RKO (cell line): ENCODE data around the gene ARHGAP22.
"Not testable (repeated sequence)": the region's sequence is repeated elsewhere in the genome, so short reads cannot be mapped to it uniquely, and the experiment has no call there.

Source experiments
- DNase-seq: peaks from one replicate; pipeline ENCODE4 v3.0.0-alpha.2; 2016; ENCODE audit warnings: low spot score

Gene ARHGAP22

DNA sequence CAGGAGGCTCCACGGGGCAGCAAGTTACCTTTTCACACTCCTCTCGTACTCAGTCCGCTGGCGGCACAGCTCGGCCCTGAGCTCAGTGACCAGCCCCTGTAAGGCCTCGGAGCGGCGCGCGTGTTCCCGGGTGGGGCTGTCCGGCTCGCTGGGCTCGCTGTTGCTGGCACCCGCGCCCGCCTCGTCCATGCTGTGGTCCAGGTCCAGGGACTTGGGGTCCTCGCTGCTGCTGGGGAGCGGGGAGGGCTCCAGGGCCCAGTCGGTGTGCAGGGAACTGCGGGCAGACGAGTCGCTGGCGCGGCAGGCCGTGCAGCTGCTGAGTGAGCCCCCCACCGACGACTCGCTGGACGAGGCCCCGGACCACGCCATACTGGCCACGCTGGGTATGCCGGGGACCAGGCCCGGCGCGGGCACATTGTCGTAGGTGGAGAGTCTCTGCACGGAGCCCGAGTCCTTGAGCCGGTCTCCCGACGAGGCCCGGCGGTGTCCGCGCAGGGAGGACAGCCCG lies 154.6 kb downstream of the ARHGAP22 start:
- no peak for DNase-seq

DNA sequence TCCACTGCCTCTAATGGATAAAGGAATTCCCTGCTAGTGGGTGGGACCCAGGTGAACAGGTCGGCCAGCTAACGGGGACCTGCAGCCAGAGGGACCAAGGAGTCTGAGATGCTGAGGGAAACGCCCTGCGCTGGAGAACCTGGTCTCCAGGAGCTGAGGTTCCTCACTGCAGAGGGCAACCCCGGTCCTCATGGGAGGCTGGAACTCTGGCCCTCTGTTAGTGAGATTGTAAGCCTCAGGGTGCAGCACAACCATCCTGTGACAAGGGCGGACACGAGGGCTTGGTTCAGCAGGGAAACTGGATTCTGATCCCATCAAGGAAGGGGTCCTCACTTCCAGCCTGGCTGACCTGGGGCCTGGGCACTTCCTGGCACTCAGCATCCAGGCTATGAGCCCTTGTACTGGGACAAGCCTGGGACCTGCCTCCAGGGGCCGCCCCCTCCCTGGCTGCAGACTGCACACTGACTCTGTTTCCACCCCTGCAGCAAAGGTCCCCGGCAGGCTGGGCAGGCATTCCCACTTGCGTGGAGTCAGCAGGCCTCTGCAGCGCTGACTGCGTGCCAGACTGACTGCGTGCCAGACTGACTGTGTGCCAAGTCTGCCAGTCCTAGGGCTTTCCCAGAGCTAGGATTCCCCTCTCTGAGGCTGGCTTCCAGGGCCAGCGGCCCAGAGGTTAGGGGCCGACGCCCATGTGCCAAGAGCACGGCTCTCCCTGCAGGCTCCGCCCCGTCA lies 155.2 kb downstream of the ARHGAP22 start:
- no peak for DNase-seq

DNA sequence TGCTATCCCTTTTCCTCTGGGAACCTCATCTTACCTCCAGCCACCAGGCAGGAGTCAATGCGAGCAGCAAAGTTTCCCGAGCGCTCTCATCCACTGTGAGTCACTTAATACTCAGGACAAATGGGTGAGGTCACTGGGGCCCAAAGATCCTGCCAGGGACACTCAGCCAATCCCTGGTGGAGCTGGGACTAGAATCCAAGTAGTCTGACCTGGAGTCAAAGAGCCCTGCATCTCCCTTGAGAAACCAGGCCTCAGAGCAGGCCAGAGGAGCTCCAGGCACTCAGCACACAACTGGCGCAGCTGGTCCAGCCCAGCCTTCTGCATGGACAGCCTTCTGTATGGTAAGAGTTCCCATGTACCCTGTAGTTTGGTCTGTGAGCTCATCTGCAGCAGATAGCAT lies 156.1 kb downstream of the ARHGAP22 start:
- DNase-seq = peak; percentile 89

DNA sequence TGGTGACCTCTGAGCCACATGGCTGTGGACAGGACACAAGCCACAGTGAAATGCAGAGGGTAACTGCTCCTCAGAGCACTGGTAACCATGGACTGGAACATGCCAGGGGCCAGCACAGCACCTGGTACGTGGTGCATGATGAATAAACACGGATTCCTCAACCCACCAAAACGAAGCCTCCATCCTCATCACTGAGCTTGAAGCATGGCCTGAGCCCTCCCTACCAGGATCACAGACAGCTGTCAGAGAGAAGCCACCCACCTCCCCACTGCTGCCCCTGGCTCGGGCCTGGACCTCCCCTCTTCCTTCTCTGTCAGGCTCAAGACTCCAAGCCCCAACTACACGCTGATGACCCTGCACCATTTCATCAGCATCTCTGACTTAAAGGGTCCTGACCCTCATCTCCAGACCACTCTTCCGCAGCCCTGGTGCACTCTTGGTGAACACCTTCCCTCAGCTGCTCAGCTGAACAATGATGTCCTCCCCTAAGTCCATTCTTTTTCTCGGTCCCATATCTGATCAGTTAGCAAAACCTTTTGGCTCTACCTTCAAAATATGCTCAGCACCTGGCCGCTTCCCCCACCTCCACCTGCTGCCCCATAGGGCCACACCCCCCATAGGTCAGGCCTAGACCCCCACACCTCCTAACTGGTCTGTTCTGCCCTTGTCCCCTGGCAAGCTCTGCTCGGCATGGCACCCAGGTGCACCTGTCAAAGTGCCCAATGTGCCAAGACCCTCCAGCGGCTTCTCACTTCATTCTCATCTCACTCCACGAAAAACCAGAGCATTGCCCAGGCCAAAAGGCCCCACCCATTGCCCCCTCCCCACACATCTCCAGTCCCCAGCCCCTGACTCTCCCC lies 157.3 kb downstream of the ARHGAP22 start:
- no peak for DNase-seq

- DNase-seq = no peak
Observed at GRCh38 chr10:48446785-48447184, 158.1 kb downstream of the ARHGAP22 start.

DNA sequence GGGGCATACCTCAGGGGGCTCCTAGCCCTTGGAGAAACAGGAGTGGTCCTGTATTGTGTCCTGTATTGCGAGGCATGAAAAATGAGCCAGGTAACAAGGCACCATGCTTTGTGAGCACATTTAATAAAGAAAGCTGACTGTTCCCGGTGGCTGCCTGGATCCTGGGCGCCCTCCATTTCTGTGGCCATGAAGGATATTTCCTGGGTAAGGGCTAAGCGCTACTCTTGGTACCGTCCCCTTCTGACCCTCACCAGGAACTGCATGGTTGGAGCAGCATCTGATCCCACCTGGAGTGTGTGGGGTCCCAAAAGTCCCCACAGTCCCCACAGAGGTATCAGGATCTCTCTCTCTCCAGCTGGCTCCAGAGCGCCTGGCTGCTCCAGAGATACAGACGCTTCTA lies 158.9 kb downstream of the ARHGAP22 start:
- DNase-seq = no peak

DNA sequence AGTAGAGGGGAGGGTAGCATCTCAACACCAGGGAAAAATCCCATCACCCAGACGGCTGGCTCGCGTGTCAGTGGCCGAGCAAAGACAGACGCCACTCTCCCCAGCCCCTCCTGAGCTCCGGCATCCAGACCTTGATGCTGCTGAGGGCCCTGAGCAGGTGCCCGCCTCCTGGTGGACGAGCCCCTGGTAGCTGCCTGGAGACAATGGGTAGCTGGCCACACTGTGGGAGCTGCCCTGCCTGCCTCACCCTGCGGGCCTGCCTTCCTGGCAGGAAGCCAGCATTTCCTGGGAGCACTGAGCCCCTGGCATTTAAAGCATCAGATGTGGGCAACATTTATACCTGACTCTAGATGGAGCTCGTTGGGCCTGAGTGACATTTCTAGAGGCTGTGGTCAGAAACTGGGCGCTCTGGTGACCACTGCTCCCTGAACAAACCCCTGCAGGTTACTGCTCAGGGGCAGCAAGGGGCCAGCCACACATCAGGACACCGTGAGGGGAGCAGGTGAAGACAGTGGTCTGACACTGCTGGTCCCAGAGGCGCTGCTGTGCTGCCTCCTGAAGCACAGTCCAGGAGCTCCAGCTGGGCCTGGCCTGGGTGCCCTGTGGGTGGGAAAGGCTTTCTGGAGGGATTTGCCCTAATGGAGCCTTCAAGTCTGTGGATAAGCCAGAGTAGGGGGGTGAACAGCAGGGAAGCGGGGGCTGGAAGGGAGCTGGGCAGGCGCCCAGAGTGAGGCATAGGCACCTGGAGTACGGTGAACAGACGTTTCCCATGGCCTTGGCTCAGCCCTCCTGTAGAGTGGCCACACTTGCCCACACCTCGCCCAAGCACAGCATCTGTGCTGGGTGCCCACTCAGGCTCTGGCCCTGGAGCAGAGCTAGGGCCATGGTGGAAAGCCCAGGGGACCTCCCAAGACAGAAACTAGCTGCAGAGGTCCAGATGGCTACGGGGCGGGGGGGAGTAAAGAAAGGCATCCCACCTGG lies 159.7 kb downstream of the ARHGAP22 start:
- no peak for DNase-seq

DNA sequence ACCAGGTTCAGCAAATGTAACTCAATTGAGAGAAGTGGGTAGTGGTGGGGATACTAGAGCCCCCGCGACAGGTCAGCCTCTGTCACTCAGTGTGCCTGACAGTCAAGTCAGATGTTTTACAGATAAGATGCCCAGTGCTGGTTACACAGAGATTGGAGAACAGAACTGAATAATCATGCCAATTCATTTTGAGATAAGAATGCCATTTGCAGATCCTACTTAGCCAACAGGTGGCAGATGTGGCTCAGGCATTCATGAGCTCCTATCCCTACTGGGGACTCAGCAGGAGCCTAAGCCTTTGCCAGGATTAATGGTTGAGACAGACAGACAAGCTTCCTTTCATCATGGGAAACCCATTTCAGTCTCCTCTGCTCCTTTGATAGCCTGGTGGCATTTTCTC lies 160.6 kb downstream of the ARHGAP22 start:
- peak; percentile 77 for DNase-seq

GRCh38 chr10:48442809-48443177 lies 162.1 kb downstream of the ARHGAP22 start:
- DNase-seq = no peak

DNA sequence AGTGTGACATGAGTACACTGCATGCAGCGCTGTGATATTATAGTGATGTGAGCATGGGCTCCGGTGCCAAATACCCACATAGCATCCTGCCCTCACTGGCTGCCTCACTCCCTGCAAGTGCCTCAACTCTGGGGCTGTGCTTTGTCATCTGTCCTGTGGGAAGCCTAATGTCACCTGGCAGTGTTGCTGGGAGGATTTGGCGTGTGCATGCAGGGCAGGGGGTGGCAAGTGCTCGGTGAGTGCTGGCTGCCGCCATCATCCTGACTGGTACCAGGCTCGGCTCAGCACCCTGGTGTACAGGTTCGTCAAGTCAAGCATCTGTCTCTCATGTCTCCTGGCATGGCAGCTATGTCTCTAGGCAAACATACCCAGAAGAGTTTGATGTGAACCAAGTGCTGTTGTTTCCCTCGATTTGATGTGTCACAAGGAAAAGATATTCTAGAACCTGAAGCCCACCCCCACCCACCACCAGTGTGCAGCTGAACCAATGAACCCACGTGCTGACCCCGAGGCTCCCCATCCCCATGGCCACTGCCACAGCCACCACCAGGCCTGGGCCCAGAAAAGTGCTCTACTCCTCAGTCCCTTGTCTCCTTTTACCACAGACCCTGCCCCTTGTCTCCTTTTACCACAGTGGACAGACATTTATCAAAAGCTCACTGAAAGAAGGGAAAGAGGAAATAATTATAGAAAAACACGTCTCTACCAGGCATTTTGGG lies 162.6 kb downstream of the ARHGAP22 start:
- DNase-seq = no peak

DNA sequence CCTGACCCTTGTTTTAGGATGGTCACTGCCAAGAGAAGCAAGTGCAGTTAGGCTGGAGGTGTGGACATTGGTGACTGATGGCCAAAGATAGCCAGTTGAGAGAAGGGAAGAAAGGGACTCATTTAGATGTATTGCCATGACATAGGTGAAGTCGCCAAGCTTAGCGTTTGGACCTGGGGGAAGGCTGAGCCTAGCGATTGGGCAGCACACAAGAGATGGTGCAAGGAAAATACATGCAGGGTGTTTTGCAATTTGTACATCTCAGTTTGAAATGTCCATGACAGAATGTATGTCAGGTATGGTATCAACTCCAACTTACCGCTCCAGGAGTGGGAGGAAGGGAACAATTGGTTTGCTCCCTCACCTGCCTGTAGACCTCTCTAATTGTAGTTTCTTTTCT lies 164.1 kb downstream of the ARHGAP22 start:
- DNase-seq = no peak

- no peak for DNase-seq
Observed at GRCh38 chr10:48439581-48440041, 165.3 kb downstream of the ARHGAP22 start.

GRCh38 chr10:48439031-48439430 lies 165.8 kb downstream of the ARHGAP22 start:
- no peak for DNase-seq

- no peak for DNase-seq
Observed at GRCh38 chr10:48437546-48437945, 167.3 kb downstream of the ARHGAP22 start.

GRCh38 chr10:48431871-48432270 lies 173.0 kb downstream of the ARHGAP22 start:
- no peak for DNase-seq

GRCh38 chr10:48430402-48430993 lies 174.4 kb downstream of the ARHGAP22 start:
- no peak for DNase-seq

- no peak for DNase-seq
Observed at GRCh38 chr10:48429309-48429708, 175.6 kb downstream of the ARHGAP22 start.

DNA sequence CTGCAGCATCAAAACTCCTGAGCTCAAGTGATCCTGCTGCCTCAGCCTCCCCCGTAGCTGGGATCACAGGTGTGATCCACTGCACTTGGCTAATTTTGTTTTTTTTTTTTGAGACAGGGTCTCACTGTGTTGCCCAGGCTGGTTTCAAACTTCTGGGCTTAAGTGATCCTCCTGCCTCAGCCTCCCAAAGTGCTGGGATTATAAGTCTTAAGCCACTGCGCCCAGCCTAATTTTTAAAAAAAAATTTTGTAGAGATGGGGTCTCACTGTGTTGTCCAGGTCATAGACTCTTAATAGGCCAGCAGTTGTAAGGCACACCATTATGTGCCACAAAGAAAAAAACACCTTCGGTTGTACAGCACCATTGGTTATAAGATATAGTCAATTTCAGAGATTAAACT lies 176.0 kb downstream of the ARHGAP22 start:
- no peak for DNase-seq

GRCh38 chr10:48423884-48424283 lies 181.0 kb downstream of the ARHGAP22 start:
- no peak for DNase-seq

- DNase-seq = not testable (repeated sequence)
Observed at GRCh38 chr10:48421862-48422261, 183.0 kb downstream of the ARHGAP22 start.

DNA sequence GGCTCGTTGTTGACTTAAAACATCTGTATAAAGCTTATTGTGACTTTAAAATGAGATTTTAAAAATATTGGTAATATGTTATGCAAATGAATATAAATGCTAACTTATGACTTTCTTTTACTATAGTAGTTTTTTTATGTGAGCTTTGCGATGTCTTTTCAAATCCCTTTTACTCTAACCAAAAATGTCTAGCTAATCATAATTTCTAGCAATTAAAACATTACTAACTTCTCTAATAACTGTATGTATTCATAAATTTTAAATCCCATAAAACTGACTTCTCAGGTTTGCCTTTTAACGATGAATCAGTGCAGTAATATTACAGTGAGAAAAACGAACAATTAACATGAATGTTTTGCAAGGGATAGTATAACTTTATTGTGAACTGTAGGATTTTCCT lies 185.2 kb downstream of the ARHGAP22 start:
- DNase-seq = no peak
